Adipose tissue (tissue), 3 donors: ENCODE data around the gene ZNF664. TPM values are rescaled to one million over a fixed set of nuclear protein-coding genes. Genes with fewer than 3 reads are reported as not detected.

Experiments
- H3K27ac ChIP-seq: one replicate; pipeline ENCODE4 v1.5.1; 2013; ENCODE audit warnings: low read depth, low read length
- WGBS, 3 donors: extraction: QIAGEN DNeasy Blood & Tissue Kit; methylation state at CpG; one replicate each; pipeline ENCODE4 v1.1.7; 2013; 5-methylcytosine and 5-hydroxymethylcytosine counted together
- polyA plus RNA-seq, 3 donors: library from polyadenylated mRNA; stranded (reverse); fragments of 200-250 nt; gene quantifications; one replicate each; pipeline ENCODE4 v1.2.3, GENCODE V29; 2013
- donor health status: healthy with polysubstance abuse.
- donor health status: Bipolar disorder and iron deficiency.
- donor health status: healthy.

The ZNF664 gene
- polyA plus RNA-seq: 100 to 1,000 TPM in 1 of 3 donors, 10 to 100 TPM in 2; 29.8 to 105 (median 76.4) TPM

GRCh38 chr12:123972457-123973401 lies at the start of gene ZNF664, which contains the start of gene CCDC92:
Gene ZNF664, plus strand, starts transcription at chr12:123973215. Its CDS starts 38,930 bp downstream, at chr12:124012145.
Gene CCDC92, minus strand, starts transcription at chr12:123972831. Its CDS starts 28,526 bp downstream, at chr12:123944305.
- 0% methylated on average over 73 to 117 of the region's 138 CpGs for WGBS, 3 donors
- peak within 1 kb of the TSS; percentile 23 for H3K27ac ChIP-seq

- 61 to 78% (median 69%) methylated on average over 7 of the region's 7 CpGs for WGBS, 3 donors
- H3K27ac ChIP-seq: no peak overlapping the region
Observed at GRCh38 chr12:123923927-123924326, 49.1 kb upstream of the ZNF664 start.

GRCh38 chr12:123924539-123924938 lies 48.5 kb upstream of the ZNF664 start:
- no peak overlapping the region for H3K27ac ChIP-seq
- 90 to 97% (median 95%) methylated on average over 4 of the region's 4 CpGs for WGBS, 3 donors

GRCh38 chr12:123928274-123928865 lies 44.6 kb upstream of the ZNF664 start:
- no peak overlapping the region for H3K27ac ChIP-seq
- 74 to 80% (median 79%) methylated on average over 15 of the region's 15 CpGs for WGBS, 3 donors

- no peak overlapping the region for H3K27ac ChIP-seq
- WGBS, 3 donors: 74 to 82% (median 75%) methylated on average over 7 of the region's 7 CpGs
Observed at GRCh38 chr12:123928897-123929296, 44.1 kb upstream of the ZNF664 start.

GRCh38 chr12:123929946-123930583 lies 43.0 kb upstream of the ZNF664 start:
- H3K27ac ChIP-seq: no peak overlapping the region
- WGBS, 3 donors: 88 to 91% (median 90%) methylated on average over 9 of the region's 9 CpGs

GRCh38 chr12:123931686-123932321 lies 41.2 kb upstream of the ZNF664 start:
- WGBS, 3 donors: 88 to 90% (median 89%) methylated on average over 14 of the region's 14 CpGs
- H3K27ac ChIP-seq: no peak overlapping the region

GRCh38 chr12:123933214-123933613 lies 39.8 kb upstream of the ZNF664 start:
- 90 to 95% (median 93%) methylated on average over 14 of the region's 14 CpGs for WGBS, 3 donors
- no peak overlapping the region for H3K27ac ChIP-seq

- H3K27ac ChIP-seq: no peak overlapping the region
- WGBS, 3 donors: 79 to 86% (median 86%) methylated on average over 10 to 11 of the region's 11 CpGs
Observed at GRCh38 chr12:123934016-123934620, 38.9 kb upstream of the ZNF664 start.

- no peak overlapping the region for H3K27ac ChIP-seq
- WGBS, 3 donors: 80 to 87% (median 81%) methylated on average over 9 of the region's 9 CpGs
Observed at GRCh38 chr12:123934829-123935228, 38.2 kb upstream of the ZNF664 start.

- WGBS, 3 donors: 94 to 96% (median 94%) methylated on average over 7 of the region's 7 CpGs
- no peak overlapping the region for H3K27ac ChIP-seq
Observed at GRCh38 chr12:123935956-123936355, 37.1 kb upstream of the ZNF664 start.

- 94 to 95% (median 94%) methylated on average over 18 of the region's 18 CpGs for WGBS, 3 donors
- no peak overlapping the region for H3K27ac ChIP-seq
Observed at GRCh38 chr12:123936471-123936870, 36.5 kb upstream of the ZNF664 start.

GRCh38 chr12:123936956-123937706 lies 35.9 kb upstream of the ZNF664 start:
- H3K27ac ChIP-seq: no peak overlapping the region
- 95 to 96% (median 95%) methylated on average over 45 to 46 of the region's 46 CpGs for WGBS, 3 donors

GRCh38 chr12:123937707-123938591 lies 35.1 kb upstream of the ZNF664 start:
- 59 to 79% (median 61%) methylated on average over 16 of the region's 16 CpGs for WGBS, 3 donors
- no peak overlapping the region for H3K27ac ChIP-seq

- H3K27ac ChIP-seq: no peak overlapping the region
- WGBS, 3 donors: 86 to 89% (median 87%) methylated on average over 16 of the region's 16 CpGs
Observed at GRCh38 chr12:123938679-123939480, 34.1 kb upstream of the ZNF664 start.
